ENCODE measurements around the gene SLC26A2. TPM values are rescaled to one million over a fixed set of nuclear protein-coding genes. Genes with fewer than 3 reads are reported as not detected.

SLC26A2 gene
- 1.0 and 1.5 TPM in 2 replicates for polyA plus RNA-seq

DNA sequence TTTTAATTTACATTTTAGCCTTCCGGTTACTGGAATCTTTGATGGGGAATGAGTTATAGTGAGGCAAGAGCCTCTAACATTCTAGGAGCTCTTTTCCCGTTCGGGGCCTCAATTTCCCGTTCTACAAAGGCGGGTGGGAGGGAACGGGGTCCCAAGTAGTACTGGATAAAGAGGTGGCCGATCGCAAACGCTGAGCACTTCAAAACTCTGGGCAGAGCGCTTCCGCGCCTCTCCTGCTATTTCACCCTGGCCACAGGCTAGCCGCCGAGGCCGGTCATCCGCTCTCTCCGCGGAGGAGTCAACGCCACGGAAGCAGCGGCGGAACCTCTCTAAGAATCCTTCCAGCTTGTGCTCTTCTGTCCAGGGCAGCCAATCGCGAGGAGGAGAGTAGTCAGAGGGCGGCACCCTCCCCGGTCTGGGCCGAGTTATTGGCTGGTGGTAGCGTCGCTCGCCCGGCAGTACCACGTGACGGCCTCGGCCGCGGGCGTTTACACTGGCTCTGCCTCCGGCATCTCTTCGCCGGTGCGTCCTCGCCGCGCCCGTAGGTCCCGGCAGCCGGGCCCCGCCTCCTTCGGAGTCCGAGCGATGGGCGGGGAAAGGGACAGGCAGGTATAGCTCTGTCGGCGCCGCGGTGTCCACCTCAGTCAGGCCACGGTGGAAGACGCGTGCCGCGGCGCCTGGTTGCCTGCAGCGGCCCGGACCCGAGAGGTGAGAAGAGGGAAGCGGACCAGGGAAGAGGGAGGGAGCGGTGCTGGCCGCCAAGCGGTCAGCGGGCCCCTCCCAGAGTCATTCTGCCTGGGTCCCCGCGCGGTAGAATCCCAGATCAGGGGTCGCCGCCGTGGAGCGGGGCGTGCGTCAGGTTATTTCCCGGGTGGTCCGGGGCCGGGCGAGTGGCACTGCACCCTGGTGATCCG is at the start of gene SLC26A2:
SLC26A2 (plus strand) TSS at position 487 of the 914 bp plus-strand sequence. CDS start 16,895 bp downstream, outside the sequence.

DNA sequence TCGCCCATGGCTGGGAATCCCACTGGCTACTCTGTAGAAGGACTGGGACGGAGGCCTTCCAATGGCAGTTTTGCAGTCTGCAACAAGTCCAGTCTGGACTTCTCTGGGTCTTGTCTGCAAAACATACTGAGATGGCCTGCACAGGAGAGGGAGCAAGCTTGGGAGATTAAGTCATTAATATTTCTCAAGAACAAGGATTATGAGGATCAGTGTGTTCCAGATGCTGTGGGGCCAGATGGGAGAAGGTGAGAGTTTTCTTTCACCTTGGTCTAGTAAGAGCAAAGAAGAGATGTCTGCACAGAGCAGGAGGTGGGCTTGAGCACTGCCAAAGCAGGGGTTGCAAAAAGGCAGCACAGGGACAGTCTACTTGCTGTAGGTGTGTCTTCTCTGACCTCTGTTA is 15.9 kb upstream of the SLC26A2 start, which contains the start of gene PDE6A:
PDE6A (minus strand) TSS at position 128 of the 400 bp plus-strand sequence; CDS start at position 8, 120 bp downstream.

DNA sequence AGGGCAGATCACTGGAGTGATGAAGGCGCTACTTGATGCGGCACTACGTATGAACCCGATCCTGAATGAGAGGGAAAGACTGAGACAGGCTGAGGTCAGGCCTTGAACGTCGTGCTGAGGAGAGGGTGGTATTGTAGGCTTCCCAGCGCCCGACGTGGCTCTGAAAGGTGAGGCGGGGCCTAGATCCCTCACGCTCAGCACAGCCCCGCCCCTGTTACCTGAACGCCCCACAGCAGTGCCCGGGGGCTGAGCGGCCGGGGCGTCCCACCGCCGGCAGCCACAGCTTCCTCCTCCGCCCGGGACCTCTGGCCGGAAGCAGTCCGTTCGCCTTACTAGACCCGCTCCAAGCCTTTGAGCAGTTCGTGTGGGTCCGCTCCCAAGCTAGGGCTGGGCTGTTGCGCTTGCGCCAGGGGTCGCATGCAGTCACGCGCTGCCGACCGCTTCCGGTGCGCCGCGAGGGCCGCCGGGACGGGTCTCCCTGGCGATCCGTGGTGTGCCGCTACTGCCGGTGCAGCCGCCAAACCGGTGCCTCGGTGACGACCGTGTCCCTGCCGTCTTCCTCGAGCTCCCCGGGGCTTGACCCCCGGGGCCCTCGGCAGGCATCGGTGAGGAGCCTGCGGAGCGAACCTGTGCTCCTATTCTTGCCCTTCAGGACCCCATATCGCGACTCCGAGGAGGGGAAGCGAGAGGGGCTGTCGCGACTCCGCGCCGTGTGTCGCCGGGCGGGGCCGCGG is 39.9 kb downstream of the SLC26A2 start, which contains the start of the genes HMGXB3 and TIGD6:
HMGXB3 (plus strand) TSS at position 484 of the 734 bp plus-strand sequence. CDS start 4,114 bp downstream, outside the sequence.
TIGD6 (minus strand) TSS at position 399 of the 734 bp plus-strand sequence. CDS start 4,306 bp downstream, outside the sequence.

Other genes starting within 250 kb of the SLC26A2 start
- gene PPARGC1B, start 230.4 kb upstream of the SLC26A2 start, polyA plus RNA-seq: 1.0 and 1.2 TPM in 2 replicates
- gene PDE6A, start 16.0 kb upstream of the SLC26A2 start, polyA plus RNA-seq: not detected in 2 replicates
- gene TIGD6, start 39.9 kb downstream of the SLC26A2 start, polyA plus RNA-seq: 1.9 and 2.6 TPM in 2 replicates
- gene HMGXB3, start 40.0 kb downstream of the SLC26A2 start, polyA plus RNA-seq: 1.4 and 2.5 TPM in 2 replicates
- 0.25 and 0.27 TPM in 2 replicates for gene CSF1R, start 125.8 kb downstream of the SLC26A2 start, polyA plus RNA-seq
- gene PDGFRB, start 195.1 kb downstream of the SLC26A2 start, polyA plus RNA-seq: 1.7 and 2.1 TPM in 2 replicates
- gene CDX1, start 206.0 kb downstream of the SLC26A2 start, polyA plus RNA-seq: not detected in 2 replicates
- gene SLC6A7, start 229.3 kb downstream of the SLC26A2 start, polyA plus RNA-seq: 0.65 TPM in 1 of 2 replicates, not detected in the other